ENCODE measurements around the gene IFITM10. TPM values are rescaled to one million over a fixed set of nuclear protein-coding genes. Genes with fewer than 3 reads are reported as not detected.

The IFITM10 gene
- total RNA-seq, 1 donor from 2014 or later: 0.64 TPM

GRCh38 chr11:1762537-1763302 is 12.3 kb upstream of the IFITM10 start:
- no peaks in the 10 kb centered on the region for H3K9me3 Mint-ChIP-seq (ENCODE audit: unreplicated experiment)
- no peaks in the 10 kb centered on the region for H3K36me3 Mint-ChIP-seq (ENCODE audit: low read depth, unreplicated experiment)
- H3K4me3 Mint-ChIP-seq (ENCODE audit: unreplicated experiment): peak overlapping the region; percentile 69
- H3K4me1 Mint-ChIP-seq (ENCODE audit: unreplicated experiment): peaks cover 4% of the 10 kb centered on the region
- H3K27ac Mint-ChIP-seq (ENCODE audit: unreplicated experiment): no peak overlapping the region
- no peak for TF ChIP-seq CTCF (IDR thresholded peaks at IDR 0.05; ENCODE audit: unreplicated experiment)
- H3K27me3 Mint-ChIP-seq (ENCODE audit: unreplicated experiment): peaks cover 6% of the 10 kb centered on the region
- DNase-seq (ENCODE audit: low spot score): no peak

GRCh38 chr11:1761857-1762536 is 11.6 kb upstream of the IFITM10 start:
- peak overlapping the region; percentile 69 for H3K4me3 Mint-ChIP-seq (ENCODE audit: unreplicated experiment)
- no peaks in the 10 kb centered on the region for H3K36me3 Mint-ChIP-seq (ENCODE audit: low read depth, unreplicated experiment)

GRCh38 chr11:1761110-1761856 is 10.9 kb upstream of the IFITM10 start:
- no peak overlapping the region for H3K4me3 Mint-ChIP-seq (ENCODE audit: unreplicated experiment)

More at GRCh38 chr11:1761857-1762536, 11.6 kb upstream of the IFITM10 start:
- peaks cover 6% of the 10 kb centered on the region for H3K27me3 Mint-ChIP-seq (ENCODE audit: unreplicated experiment)
- TF ChIP-seq CTCF (IDR thresholded peaks at IDR 0.05; ENCODE audit: unreplicated experiment): no peak
- H3K4me1 Mint-ChIP-seq (ENCODE audit: unreplicated experiment): peaks cover 5% of the 10 kb centered on the region
- no peak overlapping the region for H3K27ac Mint-ChIP-seq (ENCODE audit: unreplicated experiment)
- H3K9me3 Mint-ChIP-seq (ENCODE audit: unreplicated experiment): no peaks in the 10 kb centered on the region
- no peak for DNase-seq (ENCODE audit: low spot score)

GRCh38 chr11:1760351-1761109 is 10.1 kb upstream of the IFITM10 start:
- no peak overlapping the region for H3K27ac Mint-ChIP-seq (ENCODE audit: unreplicated experiment)
- no peak overlapping the region for H3K4me3 Mint-ChIP-seq (ENCODE audit: unreplicated experiment)
- H3K36me3 Mint-ChIP-seq (ENCODE audit: low read depth, unreplicated experiment): no peaks in the 10 kb centered on the region
- H3K9me3 Mint-ChIP-seq (ENCODE audit: unreplicated experiment): no peaks in the 10 kb centered on the region
- DNase-seq (ENCODE audit: low spot score): no peak
- H3K27me3 Mint-ChIP-seq (ENCODE audit: unreplicated experiment): peaks cover 10% of the 10 kb centered on the region
- TF ChIP-seq CTCF (IDR thresholded peaks at IDR 0.05; ENCODE audit: unreplicated experiment): no peak
- peaks cover 7% of the 10 kb centered on the region for H3K4me1 Mint-ChIP-seq (ENCODE audit: unreplicated experiment)

More at GRCh38 chr11:1761110-1761856, 10.9 kb upstream of the IFITM10 start:
- Mint-ChIP-seq H3K27ac (ENCODE audit: unreplicated experiment) (no peak overlapping the region), H3K36me3 (ENCODE audit: low read depth, unreplicated experiment) (no peaks in the 10 kb centered on the region), H3K27me3 (ENCODE audit: unreplicated experiment) (peaks cover 6% of the 10 kb centered on the region), H3K4me1 (ENCODE audit: unreplicated experiment) (peaks cover 5% of the 10 kb centered on the region), H3K9me3 (ENCODE audit: unreplicated experiment) (no peaks in the 10 kb centered on the region)
- no peak for TF ChIP-seq CTCF (IDR thresholded peaks at IDR 0.05; ENCODE audit: unreplicated experiment)
- no peak for DNase-seq (ENCODE audit: low spot score)
